ENCODE measurements around the gene KCNE5.
"Not testable (repeated sequence)": the region's sequence is repeated elsewhere in the genome, so short reads cannot be mapped to it uniquely, and the experiment has no call there.

The KCNE5 gene

GRCh38 chrX:109601486-109601885 lies 23.5 kb downstream of the KCNE5 start:
- no peak for DNase-seq

- DNase-seq = peak; percentile 37 to 66 (median 50)
Observed at GRCh38 chrX:109600237-109600651, 24.7 kb downstream of the KCNE5 start.

- no peak for DNase-seq
Observed at GRCh38 chrX:109596015-109596414, 29.0 kb downstream of the KCNE5 start.

- peak in 2 of 3 experiments; percentile 3 to 59 for DNase-seq
Observed at GRCh38 chrX:109590176-109590575, 34.8 kb downstream of the KCNE5 start.

- no peak for DNase-seq
Observed at GRCh38 chrX:109585488-109585887, 39.5 kb downstream of the KCNE5 start.

GRCh38 chrX:109578916-109579315 lies 46.1 kb downstream of the KCNE5 start:
- no peak for DNase-seq

- DNase-seq = no peak
Observed at GRCh38 chrX:109577055-109577454, 47.9 kb downstream of the KCNE5 start.

- not testable (repeated sequence) for DNase-seq
Observed at GRCh38 chrX:109576083-109576482, 48.9 kb downstream of the KCNE5 start.

Data from NCI-H1417 (cell line).